Neural cell (in vitro differentiated cells): ENCODE data around the gene C9orf43.

ENCODE experiments used
- MXI1 ChIP-seq: fragments of 450-650 bp; conservative IDR thresholded peaks from 2 replicates; pipeline ENCODE4 v1.6.1; 2014; ENCODE audit warnings: antibody characterized with exemption, mild to moderate bottlenecking; ENCODE audit not compliant: poor library complexity, severe bottlenecking
- POLR2AphosphoS5 ChIP-seq: IDR thresholded peaks from 2 replicates; pipeline ENCODE4 v1.6.1; 2012
- TF ChIP-seq, protein P1 (sequence below): fragments of 450-650 bp; IDR thresholded peaks from 2 replicates; pipeline ENCODE4 v1.5.1; 2014; ENCODE audit warnings: antibody characterized with exemption, mild to moderate bottlenecking, moderate library complexity; ENCODE audit not compliant: poor library complexity, severe bottlenecking

DNA sequence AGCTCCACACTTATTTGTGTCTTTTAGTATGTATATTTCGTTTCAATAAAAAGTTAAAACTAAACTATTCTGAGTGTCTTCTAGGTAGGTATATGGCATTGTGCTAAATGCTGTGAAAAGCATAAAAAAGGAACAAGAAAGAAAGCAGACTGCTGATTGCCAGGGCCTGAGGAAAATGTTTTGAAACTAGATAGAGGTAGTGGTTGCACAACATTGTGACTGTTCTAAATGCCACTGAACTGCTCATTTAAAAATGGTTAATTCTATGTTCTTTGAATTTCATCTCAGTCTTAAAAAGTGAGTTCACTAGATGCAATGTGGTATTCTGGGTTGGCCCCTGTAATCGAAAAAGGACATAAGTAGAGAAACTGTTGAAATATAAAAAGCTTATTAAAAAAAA is 6.9 kb upstream of the C9orf43 start:
- TF ChIP-seq POLR2AphosphoS5 (no peak), MXI1 (no peak)
- TF ChIP-seq, protein P1, sequence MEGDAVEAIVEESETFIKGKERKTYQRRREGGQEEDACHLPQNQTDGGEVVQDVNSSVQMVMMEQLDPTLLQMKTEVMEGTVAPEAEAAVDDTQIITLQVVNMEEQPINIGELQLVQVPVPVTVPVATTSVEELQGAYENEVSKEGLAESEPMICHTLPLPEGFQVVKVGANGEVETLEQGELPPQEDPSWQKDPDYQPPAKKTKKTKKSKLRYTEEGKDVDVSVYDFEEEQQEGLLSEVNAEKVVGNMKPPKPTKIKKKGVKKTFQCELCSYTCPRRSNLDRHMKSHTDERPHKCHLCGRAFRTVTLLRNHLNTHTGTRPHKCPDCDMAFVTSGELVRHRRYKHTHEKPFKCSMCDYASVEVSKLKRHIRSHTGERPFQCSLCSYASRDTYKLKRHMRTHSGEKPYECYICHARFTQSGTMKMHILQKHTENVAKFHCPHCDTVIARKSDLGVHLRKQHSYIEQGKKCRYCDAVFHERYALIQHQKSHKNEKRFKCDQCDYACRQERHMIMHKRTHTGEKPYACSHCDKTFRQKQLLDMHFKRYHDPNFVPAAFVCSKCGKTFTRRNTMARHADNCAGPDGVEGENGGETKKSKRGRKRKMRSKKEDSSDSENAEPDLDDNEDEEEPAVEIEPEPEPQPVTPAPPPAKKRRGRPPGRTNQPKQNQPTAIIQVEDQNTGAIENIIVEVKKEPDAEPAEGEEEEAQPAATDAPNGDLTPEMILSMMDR: no peak
